ENCODE data around the gene DRAXIN.

DRAXIN gene

DNA sequence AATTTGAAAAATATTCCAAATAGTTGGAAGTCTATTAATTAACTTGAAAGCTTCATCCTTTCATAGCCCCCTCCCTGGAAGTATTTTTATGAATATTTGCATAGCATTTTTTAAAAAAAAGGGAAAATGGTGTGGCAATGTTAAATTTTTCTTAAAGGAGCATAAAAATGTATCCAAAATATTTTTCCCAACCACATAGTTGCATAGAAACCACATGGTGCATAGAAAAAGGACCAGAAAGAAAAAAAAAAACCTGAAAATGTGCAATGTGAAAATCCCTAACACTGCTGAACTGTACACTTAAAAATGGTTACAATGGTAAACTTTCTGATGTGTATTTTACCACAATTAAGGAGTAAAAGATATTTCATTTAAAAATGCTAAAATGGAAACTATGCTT lies 78.5 kb downstream of the DRAXIN start:
- no peak overlapping the region for H3K4me3 ChIP-seq (ENCODE audit: low read depth, low read length)
- TF ChIP-seq, protein P1, sequence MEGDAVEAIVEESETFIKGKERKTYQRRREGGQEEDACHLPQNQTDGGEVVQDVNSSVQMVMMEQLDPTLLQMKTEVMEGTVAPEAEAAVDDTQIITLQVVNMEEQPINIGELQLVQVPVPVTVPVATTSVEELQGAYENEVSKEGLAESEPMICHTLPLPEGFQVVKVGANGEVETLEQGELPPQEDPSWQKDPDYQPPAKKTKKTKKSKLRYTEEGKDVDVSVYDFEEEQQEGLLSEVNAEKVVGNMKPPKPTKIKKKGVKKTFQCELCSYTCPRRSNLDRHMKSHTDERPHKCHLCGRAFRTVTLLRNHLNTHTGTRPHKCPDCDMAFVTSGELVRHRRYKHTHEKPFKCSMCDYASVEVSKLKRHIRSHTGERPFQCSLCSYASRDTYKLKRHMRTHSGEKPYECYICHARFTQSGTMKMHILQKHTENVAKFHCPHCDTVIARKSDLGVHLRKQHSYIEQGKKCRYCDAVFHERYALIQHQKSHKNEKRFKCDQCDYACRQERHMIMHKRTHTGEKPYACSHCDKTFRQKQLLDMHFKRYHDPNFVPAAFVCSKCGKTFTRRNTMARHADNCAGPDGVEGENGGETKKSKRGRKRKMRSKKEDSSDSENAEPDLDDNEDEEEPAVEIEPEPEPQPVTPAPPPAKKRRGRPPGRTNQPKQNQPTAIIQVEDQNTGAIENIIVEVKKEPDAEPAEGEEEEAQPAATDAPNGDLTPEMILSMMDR (IDR thresholded peaks at IDR 0.05; ENCODE audit: low read depth, low read length, missing control alignments) = no peak
- in situ Hi-C loops (cut with HindIII; ENCODE audit: low sequenced_read_pairs) = loop anchor here (5.0 kb wide), 2 partner anchors 53 to 97 kb away; no protein-coding TSS in a partner anchor
- DNase-seq (ENCODE audit: low read depth) = no peak

- in situ Hi-C loops (cut with HindIII; ENCODE audit: low sequenced_read_pairs) = loop anchor here (5.0 kb wide), 2 partner anchors 54 to 96 kb away; no protein-coding TSS in a partner anchor
- no peak overlapping the region for H3K4me3 ChIP-seq (ENCODE audit: low read depth, low read length)
- TF ChIP-seq, protein P1 (IDR thresholded peaks at IDR 0.05; ENCODE audit: low read depth, low read length, missing control alignments) = no peak
- DNase-seq (ENCODE audit: low read depth) = no peak
Measured at GRCh38 chr1:11771481-11772043, 80.1 kb downstream of the DRAXIN start.

DNA sequence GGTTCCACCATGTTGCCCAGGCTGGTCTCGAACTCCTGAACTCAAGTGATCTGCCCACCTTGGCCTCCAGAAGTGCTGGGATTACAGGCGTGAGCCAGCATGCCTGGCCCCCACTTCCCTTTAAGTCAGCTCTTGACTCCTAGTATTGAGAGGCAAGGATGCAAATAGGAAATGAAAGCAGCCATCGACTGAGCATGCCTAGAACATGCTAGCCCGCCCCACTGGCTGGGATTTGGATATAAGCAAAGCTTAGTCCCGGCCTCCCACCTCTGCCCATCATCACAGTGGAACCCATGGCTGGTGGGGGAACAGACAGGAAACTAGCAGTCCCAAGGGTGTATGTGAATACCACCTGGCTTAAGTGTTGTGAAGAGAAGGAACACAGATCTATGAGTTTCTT lies 80.9 kb downstream of the DRAXIN start:
- no peak for DNase-seq (ENCODE audit: low read depth)
- TF ChIP-seq, protein P1 (IDR thresholded peaks at IDR 0.05; ENCODE audit: low read depth, low read length, missing control alignments) = no peak
- H3K4me3 ChIP-seq (ENCODE audit: low read depth, low read length) = no peak overlapping the region
- in situ Hi-C loops (cut with HindIII; ENCODE audit: low sequenced_read_pairs) = loop anchor here (5.0 kb wide), 2 partner anchors 55 to 95 kb away; no protein-coding TSS in a partner anchor

DNA sequence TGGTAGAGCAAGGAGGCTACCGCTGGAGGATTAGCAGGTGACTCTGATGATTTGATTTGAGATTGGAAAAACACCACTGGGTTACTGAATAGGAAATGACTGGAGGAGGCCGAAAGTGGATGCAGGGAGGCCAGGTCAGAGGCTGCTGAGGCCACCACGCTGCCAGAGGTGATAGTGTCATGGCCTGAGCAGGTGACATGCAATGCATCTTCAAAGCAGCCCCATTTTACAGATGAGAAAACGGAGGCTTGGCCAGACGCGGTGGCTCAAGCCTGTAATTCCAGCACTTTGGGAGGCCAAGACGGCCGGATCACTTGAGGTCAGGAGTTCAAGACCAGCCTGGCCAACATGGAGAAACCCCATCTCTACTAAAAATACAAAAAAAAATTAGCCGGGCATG lies 83.2 kb downstream of the DRAXIN start:
- no peak overlapping the region for H3K4me3 ChIP-seq (ENCODE audit: low read depth, low read length)
- TF ChIP-seq, protein P1 (IDR thresholded peaks at IDR 0.05; ENCODE audit: low read depth, low read length, missing control alignments) = no peak
- in situ Hi-C loops (cut with HindIII; ENCODE audit: low sequenced_read_pairs) = loop anchor here (5.0 kb wide), 2 partner anchors 57 to 93 kb away; no protein-coding TSS in a partner anchor
- DNase-seq (ENCODE audit: low read depth) = no peak

All from astrocyte of the cerebellum (primary cell).